GM12873 (cell line): ENCODE data around the gene LTC4S.

Experiments used
- TF ChIP-seq, protein P1 (sequence below): IDR thresholded peaks from 2 replicates; pipeline ENCODE4 v1.5.1; 2012; ENCODE audit warnings: low read depth, mild to moderate bottlenecking, moderate library complexity, low read length, control low read depth; ENCODE audit not compliant: insufficient read depth; ENCODE audit errors: missing control alignments

Gene LTC4S

DNA sequence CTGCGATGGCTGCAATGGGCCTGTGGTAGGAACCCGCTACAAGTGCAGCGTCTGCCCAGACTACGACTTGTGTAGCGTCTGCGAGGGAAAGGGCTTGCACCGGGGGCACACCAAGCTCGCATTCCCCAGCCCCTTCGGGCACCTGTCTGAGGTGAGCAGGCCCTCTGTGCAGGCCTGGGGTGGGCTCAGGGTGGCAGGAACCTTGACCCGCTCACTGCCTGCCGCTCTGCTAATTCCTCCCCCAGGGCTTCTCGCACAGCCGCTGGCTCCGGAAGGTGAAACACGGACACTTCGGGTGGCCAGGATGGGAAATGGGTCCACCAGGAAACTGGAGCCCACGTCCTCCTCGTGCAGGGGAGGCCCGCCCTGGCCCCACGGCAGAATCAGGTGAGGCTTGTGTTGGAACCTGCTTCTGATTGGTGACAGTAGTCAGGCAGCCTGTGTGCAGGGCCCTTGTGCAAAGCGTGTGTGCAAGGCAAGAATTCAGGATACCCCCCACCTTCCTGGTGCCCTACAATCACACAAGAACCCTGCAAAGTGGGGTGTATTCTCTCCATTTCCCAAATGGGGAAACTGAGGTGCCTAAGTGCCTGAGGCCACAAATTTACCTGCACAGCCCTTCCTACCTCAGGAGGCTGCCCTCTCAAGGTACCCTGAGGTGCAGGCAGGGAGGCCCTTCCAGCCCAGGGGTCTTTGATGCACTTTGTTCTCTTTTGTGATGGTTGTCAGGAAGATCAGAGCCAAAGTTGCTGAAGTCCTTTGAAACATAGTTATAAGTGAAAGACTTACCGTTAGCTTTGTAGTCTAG, 30.4 kb downstream of the LTC4S start:
- TF ChIP-seq, protein P1, sequence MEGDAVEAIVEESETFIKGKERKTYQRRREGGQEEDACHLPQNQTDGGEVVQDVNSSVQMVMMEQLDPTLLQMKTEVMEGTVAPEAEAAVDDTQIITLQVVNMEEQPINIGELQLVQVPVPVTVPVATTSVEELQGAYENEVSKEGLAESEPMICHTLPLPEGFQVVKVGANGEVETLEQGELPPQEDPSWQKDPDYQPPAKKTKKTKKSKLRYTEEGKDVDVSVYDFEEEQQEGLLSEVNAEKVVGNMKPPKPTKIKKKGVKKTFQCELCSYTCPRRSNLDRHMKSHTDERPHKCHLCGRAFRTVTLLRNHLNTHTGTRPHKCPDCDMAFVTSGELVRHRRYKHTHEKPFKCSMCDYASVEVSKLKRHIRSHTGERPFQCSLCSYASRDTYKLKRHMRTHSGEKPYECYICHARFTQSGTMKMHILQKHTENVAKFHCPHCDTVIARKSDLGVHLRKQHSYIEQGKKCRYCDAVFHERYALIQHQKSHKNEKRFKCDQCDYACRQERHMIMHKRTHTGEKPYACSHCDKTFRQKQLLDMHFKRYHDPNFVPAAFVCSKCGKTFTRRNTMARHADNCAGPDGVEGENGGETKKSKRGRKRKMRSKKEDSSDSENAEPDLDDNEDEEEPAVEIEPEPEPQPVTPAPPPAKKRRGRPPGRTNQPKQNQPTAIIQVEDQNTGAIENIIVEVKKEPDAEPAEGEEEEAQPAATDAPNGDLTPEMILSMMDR = no peak

DNA sequence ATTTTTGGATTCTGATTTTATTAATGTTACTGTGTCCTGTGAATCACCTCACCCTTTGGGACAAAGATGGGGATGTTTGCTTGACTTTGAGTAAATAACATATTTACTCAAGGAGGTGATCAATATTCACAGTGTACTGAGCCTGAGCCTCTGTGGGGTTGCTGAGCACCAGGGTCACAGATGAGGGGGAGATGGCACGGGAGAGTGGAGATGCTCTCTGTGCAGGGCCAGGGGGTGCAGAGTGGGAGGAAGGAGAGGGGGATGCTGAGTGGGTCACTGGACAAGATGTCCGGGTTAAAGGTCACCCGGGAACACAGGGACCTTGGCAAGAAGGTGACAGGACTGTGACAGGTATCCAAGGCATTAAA, 30.9 kb downstream of the LTC4S start:
- TF ChIP-seq, protein P1 = no peak

DNA sequence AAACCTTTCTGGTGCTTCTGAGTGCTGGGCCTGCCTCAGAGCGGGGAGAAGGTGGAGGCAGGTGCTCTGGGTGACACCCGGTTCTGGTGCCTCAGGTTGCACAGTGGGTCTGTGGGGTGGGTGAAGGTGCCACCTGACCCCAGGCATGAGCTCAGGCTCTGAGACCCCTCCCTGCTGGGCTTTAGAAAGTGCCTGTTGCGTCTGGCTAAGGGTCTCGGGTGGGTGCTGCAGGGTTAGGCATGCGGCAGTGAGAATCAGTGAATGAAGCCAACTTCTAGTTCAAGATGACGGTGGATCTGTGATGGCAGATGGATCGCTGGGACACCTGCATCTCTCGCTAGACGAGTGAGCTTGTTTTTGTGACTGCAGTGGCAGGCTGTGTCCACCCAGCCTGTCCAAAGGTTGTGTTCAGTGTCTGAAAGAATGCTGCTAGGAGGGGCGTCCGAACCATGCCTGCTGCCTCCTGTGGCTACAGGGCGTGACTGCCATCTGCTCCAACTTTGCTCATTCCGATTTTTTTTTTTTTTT, 31.9 kb downstream of the LTC4S start:
- TF ChIP-seq, protein P1 = no peak

GRCh38 chr5:179827680-179828079, 33.9 kb downstream of the LTC4S start:
- TF ChIP-seq, protein P1 = no peak

- TF ChIP-seq, protein P1 = no peak
Measured at GRCh38 chr5:179828756-179829421, 35.1 kb downstream of the LTC4S start.

GRCh38 chr5:179829732-179830435, 36.1 kb downstream of the LTC4S start:
- TF ChIP-seq, protein P1 = no peak

DNA sequence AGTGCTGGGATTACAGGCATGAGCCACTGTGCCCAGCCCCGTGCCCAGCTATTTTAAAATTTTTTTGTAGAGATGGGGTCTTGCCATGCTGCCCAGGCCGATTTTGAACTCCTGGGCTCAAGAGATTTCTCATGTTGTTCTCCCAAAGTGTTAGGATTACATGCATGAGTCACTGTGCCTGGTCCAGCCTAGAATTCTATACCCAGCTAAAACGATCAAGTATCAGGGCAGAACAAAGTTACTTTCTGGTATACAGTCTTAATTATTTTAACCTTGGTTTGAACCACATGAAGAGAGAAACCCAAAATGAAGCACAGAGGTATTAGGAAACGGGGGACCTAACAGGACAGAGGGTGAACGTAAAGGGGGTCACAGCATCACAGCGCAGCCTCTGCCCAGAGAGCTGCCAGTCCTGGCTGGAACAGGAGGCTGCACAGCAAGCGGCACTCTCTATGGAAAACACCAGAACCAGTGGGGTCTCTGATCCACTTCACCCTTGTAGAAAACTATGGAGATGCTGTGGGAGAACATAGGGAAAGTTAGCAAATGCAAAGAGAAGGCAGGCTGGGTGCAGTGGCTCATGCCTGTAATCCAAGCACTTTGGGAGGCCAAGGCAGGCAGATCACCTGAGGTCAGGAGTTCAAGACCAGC, 37.2 kb downstream of the LTC4S start:
- TF ChIP-seq, protein P1 = no peak
